NCI-H2196 treated with DMSO at 0.1 percent for 48 hours (cell line): ENCODE results near the gene IFI35.
A peak's percentile ranks its signal among the peaks of the same experiment; 100 is the strongest.
"Not testable (repeated sequence)": the region's sequence is repeated elsewhere in the genome, so short reads cannot be mapped to it uniquely, and the experiment has no call there.

ENCODE experiments used
- DNase-seq: peaks from one replicate; lab custom pipeline; 2025; ENCODE audit not compliant: unreplicated experiment; lab: John Stamatoyannopoulos, UW

Gene IFI35

GRCh38 chr17:42997390-42997983 is 9.1 kb upstream of the IFI35 start:
- DNase-seq, result no peak

- DNase-seq, result peak; percentile 87
Observed at GRCh38 chr17:42997984-42998938, 8.3 kb upstream of the IFI35 start, which contains the start of gene RPL27. TSS of gene RPL27 (plus strand) at chr17:42998419. CDS start at chr17:42998751, 332 bp downstream.

GRCh38 chr17:42999003-42999525 is 7.5 kb upstream of the IFI35 start:
- no peak for DNase-seq

- DNase-seq, result not testable (repeated sequence)
Observed at GRCh38 chr17:43000894-43001293, 5.7 kb upstream of the IFI35 start.

GRCh38 chr17:43003542-43004172 is 2.9 kb upstream of the IFI35 start:
- no peak for DNase-seq

GRCh38 chr17:43010667-43011308 is 4.2 kb downstream of the IFI35 start:
- no peak for DNase-seq

GRCh38 chr17:43011728-43012472 is 5.3 kb downstream of the IFI35 start:
- no peak for DNase-seq

- DNase-seq, result no peak
Observed at GRCh38 chr17:43013296-43013695, 6.7 kb downstream of the IFI35 start.

- no peak for DNase-seq
Observed at GRCh38 chr17:43014020-43014648, 7.5 kb downstream of the IFI35 start.

- DNase-seq, result no peak
Observed at GRCh38 chr17:43014649-43015542, 8.3 kb downstream of the IFI35 start.

GRCh38 chr17:43015579-43015978 is 9.0 kb downstream of the IFI35 start:
- no peak for DNase-seq

GRCh38 chr17:43016216-43016615 is 9.6 kb downstream of the IFI35 start:
- no peak for DNase-seq

- DNase-seq, result peak; percentile 10
Observed at GRCh38 chr17:43018008-43018853, 11.6 kb downstream of the IFI35 start.

GRCh38 chr17:43018932-43019331 is 12.3 kb downstream of the IFI35 start:
- no peak for DNase-seq

GRCh38 chr17:43019418-43019817 is 12.8 kb downstream of the IFI35 start:
- DNase-seq, result no peak

- DNase-seq, result no peak
Observed at GRCh38 chr17:43020030-43020621, 13.5 kb downstream of the IFI35 start.
